ENCODE results near the gene ZNF70. TPM values are rescaled to one million over a fixed set of nuclear protein-coding genes. Genes with fewer than 3 reads are reported as not detected.

The ZNF70 gene
- total RNA-seq, 1 donor from 2014 or later: 6.0 TPM

DNA sequence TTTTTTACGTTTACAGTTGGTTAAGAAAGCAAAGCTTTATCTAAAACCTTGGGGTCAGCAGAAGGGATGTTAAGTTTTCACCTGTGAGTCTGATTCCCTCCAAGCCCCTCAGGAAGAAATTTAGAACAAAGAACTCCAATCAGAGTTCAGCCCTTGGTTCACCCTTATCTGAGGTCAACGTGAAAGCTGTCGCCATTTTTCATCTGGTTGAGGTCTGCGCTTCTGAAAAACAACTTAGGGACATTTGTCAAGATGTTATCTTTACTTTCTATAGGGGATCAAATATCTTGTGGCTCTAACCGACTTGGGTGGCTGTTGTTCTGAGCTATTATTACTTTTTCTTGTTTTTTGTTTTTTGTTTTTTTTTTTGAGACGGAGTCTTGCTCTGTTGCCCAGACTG, 30.1 kb downstream of the ZNF70 start:
- no peak for DNase-seq (ENCODE audit: extremely low read depth, low read depth, low spot score)

DNA sequence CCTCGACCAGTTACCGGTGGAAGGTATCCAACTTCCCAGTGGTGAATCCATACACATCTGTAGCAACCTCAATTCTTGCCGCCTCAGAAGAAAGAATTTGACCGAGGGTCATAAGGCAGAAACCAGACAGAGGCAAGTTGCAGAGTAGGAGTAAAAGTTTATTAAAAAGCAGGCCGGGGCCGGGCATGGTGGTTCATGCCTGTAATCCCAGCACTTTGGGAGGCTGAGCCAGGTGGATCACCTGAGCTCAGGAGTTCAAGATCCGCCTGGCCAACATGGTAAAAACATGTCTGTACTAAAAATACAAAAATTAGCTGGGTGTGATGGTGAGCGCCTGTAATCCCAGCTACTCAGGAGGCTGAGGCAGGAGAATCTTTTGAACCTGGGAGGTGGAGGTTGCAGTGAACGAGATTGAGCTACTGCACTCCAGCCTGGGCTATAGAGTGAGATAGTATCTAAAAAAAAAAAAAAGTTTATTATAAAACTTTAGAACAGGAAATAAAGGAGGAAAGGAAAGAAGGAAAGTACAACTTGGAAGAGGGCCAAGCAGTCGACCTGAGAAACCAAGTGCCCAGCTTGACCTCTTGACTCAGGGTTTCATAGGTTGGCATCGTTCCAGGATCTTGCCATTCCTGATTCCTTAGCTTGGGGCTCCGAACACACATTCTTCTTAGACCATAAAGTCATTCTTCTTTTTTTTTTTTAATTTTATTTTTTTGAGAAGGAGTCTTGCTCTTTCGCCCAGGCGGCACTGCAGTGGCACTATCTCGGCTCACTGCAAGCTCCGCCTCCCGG, 32.3 kb downstream of the ZNF70 start:
- DNase-seq (ENCODE audit: extremely low read depth, low read depth, low spot score): no peak

DNA sequence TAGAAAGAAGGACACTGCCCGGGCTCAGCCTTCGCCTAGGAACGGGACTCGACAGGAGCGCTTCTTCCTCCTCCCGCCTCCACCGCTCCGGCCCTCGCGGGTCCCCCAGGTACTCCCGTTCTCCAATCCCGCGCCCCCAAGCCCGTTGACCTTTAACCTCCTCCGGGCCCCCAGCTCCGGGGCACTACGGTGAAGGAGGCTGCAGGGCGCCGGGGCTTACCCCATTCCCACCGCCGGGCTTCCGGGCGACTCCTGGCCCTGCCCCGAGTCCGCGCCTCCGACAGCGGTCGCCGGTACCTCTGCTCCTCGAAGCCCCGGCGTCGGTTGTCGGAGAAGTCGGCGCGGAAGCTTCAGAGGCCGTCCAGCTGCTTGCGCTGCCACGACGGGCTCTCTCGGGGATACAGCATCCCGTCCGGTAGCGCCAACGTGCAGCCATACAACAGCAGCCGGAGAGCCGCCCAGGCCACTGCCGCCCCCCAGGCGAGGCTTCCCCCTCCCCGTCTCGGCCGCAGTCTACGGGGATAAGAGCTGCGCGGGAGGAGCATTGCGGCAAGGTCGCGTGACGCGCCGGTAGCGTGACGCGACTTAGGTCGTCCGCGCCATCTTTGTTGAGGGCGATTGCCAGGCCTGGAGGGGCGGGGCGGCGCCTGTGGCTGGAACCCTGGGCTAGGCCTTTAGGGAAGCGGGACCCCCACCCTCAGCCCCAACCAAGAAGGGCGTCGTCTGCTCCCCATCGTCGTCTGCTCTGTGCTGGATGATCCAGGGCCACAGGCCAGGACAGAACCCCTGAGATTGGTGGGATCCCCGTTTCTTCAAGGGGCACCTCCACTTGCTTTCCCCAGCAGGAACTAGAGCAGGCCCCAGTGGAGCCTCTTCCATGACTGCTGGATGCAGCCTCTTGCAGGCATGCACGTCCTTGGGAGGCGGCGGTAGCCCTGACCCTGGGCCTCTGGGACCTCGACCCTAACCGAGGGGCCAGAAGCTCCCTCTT, 33.8 kb downstream of the ZNF70 start:
- peak; percentile 22 for DNase-seq (ENCODE audit: extremely low read depth, low read depth, low spot score)

DNA sequence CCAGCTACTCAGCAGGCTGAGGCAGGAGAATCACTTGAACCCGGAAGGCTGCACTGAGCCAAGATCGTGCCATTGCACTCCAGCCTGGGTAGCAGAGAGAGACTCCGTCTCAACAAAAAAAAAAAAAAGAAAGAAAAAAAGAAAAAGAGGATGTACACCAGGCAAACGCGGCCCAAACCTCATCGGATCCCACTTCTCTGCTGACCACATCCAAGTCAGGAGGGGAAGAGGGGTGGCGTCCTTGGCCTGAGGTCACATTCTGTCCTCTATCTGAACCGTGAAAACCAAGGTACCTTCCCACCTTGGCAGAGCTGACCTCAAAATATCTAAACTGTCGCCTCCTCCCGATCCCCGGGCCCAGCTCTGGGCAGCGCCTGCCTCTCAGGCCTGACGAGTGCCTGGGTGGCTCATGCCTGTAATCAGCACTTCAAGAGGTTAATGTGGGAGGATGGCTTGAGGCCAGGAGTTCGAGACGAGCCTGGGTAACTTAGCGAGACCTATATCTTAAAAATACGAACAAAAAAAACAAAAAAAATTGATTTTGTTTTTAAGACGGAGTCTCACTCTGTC, 35.0 kb downstream of the ZNF70 start:
- no peak for DNase-seq (ENCODE audit: extremely low read depth, low read depth, low spot score)

DNA sequence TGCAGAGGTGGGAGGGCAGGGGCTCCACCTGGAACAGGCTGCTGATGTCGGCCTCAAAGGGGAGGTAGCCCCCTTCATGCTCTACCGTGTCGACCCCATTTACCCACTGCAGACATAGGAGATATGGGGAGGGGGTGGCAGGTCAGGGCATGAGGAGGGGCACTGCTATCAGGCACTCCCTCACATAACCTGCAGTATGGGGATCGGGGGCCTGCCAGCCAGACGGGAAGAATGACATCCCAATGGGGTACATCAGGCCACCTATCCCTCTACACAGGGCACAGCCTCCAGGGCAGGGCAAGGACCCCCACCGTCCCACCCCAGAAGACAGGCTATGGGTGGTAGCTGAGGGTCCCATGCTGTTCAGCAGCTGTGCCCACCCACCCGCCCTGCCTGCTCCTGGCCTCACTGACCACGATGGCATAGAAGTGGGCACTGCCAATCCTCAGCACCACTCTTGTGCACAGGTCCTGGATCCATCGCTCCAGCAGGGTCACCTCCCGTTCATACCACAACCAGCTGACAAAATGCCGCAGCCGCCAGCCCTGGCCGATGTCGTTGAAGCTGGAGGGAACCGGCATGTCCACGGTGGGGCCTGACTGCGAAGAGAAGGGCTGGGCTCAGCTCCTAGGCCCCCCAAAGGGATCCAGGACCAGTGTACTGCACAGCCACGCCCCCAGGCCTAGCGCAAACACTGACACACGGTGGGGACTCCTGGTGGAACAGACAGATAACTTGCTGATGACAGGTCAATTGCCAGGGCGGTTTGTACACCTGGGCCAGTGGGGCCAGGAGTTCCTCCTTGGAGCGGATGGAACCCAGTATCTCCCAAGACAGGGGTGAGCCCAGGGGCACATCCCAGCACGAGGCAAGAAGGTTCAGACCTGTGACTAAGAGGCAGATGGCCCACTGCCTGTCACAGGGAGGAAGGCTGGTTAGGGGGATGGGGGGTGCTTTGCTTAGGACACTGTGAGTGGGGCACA, 36.0 kb downstream of the ZNF70 start:
- no peak for DNase-seq (ENCODE audit: extremely low read depth, low read depth, low spot score)

DNA sequence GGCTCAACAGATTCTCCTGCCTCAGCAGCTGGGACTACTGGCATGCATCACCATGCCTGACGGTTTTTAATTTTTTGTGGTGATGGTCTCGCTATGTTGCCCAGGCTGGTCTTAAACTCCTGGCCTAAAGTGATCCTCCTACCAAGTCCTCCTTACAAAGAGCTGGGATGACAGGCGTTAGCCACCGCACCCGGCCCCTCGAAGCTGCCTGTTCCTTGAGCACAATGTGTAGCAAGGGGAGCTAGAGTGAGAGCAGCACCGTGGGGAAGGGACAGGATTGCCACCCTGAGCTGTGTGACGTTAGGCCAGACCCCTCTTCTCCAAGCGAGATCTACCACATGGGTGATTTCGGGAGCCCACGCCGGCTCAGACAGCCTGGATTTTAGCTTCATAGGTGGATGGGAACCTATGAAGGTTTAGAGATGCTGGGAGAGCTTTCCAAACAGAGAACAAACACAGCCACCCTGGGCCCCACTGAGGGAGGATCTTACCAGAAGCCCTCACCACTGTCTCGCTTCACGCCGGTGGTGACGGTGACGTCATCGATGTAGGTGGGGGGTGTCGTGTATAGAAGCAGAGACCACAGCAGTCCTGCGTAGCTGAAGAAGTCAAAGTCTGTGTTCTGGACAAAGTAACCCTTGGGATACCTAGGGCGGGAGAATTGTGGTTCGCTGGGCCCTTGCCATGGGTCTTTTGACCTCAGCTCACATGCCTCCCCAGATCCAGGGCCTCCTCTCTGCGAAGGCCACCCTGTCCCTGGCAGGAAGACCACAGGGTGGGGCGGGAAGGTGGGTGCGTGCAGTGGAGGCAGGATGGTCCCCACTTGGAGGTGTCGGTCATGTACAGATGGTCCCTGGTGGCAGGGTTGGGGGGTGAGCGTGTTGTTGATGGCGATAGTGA, 37.0 kb downstream of the ZNF70 start:
- no peak for DNase-seq (ENCODE audit: extremely low read depth, low read depth, low spot score)

DNA sequence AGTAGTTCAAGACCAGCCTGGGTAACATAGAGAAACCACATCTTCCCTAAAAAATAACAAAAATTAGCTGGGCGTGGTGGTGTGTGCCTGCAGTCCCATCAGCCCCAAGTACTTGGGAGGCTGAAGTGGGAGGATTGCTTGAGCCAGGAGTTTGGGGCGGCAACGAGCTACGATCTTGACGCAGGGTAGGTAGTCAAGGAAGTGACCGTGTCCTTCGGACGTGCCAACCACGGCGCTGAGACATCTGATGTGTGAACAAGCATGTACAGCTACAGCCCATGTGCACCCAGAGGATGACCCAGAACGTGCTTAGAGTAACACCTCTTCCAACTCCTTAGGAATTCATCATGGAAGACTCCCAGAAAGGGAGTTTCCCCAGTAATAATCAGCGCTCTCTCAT, 38.7 kb downstream of the ZNF70 start:
- DNase-seq (ENCODE audit: extremely low read depth, low read depth, low spot score): no peak

DNA sequence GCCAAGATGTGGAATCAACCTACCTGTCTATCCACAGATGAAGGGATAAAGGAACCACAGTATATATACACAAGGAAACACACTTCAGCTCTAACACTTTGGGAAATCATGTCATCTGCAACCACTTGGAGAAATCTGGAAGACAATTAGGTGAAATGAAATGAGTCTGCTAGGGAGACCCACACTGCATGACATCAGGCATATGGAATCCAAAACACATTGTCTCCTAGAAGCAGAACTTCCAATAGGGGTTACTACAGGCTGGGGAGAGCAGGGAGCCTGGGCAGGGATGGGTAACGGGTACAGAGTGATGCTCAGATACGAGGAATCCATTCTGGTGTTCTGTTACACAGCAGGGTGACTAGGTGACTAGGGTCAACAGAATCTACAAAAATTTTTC, 41.8 kb downstream of the ZNF70 start:
- DNase-seq (ENCODE audit: extremely low read depth, low read depth, low spot score): no peak

DNA sequence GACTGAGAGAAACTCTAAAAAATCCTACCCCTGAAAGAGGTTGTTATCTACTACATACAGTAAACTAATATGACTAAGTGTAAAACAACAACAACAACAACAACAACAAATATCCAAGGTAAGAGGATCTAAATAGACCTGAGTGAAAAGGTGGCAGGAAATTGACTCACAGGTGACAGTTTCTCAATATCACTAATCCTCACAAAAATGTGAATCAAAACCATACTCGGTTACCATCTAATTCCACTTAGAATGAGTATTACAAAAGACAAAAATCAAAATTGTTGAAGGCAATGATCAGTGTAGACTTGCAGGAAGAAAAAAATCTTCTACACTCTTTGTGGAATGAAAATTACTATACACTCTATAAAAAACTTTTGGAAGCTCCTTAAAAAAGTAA, 42.6 kb downstream of the ZNF70 start:
- no peak for DNase-seq (ENCODE audit: extremely low read depth, low read depth, low spot score)

DNA sequence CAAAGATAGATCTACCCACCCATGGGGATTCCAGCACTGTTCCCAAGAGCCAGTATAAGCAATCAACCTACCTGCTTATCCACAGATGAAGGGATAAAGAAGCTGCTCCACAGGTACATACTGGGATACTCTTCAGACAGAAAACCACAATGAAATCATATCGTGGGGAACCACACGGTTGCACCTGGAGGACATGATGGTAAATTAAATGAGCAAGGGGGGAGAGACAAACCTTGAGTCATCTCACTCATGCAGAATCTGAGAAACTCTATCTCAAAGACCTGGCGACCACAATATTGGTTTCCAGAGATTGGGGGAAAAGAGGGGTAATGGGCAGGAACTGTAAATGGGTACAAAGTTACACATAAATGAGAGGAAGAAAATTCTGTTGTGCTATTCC, 45.6 kb downstream of the ZNF70 start:
- no peak for DNase-seq (ENCODE audit: extremely low read depth, low read depth, low spot score)

DNA sequence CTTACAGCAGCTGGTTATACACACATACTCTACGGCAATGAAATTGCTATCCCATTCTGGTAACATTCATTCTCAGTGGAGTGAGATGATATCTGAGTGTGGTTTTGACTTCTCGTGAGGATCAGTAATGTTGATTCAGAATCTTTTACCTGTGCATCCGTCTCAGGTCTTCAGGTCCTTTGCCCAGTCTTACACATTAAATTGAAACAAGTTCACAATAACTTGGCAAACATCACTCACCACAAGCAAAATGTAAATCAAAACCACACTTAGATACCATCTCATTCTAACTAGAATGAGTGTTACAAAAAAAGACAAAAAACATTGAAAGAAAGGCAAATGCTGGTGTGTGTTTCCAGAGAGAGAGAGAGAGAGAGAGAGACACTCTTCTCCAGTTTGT, 46.1 kb downstream of the ZNF70 start:
- DNase-seq (ENCODE audit: extremely low read depth, low read depth, low spot score): no peak

DNA sequence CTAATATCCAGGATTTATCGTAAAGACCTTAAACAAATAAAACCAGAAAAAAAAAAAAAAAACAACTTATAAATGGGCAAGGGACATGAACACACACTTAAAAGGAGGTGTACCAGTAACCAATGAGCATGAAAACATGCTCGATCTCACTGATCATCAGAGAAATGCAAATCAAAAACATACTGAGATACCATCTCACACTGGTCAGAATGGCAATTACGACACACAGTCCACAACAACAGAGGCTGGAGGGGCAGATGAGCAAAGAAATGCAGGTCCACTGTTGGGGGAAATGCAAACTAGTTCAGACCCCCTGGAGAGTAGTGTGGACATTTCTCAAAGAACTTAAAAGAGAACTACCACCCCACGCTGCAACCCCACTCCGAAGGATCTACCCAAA, 46.9 kb downstream of the ZNF70 start:
- DNase-seq (ENCODE audit: extremely low read depth, low read depth, low spot score): no peak

DNA sequence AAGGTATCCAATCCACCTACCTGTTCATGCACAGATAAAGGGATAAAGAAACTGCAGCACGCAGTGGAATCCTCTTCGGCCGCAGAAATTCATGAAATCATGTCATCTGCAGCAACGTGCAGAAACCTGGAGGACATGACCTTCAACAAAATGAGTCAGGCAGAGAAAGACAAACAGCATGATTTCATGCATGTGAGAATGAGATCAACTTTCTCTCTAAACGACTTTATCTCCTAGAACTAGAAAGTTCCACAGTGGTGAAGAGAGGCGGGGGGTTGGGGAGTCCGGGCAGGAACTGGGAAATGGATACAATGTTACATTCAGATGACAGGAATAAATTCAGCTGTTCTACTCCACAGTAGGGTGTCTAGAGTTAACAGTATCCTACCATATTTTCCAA, 50.2 kb downstream of the ZNF70 start:
- DNase-seq (ENCODE audit: extremely low read depth, low read depth, low spot score): no peak

DNA sequence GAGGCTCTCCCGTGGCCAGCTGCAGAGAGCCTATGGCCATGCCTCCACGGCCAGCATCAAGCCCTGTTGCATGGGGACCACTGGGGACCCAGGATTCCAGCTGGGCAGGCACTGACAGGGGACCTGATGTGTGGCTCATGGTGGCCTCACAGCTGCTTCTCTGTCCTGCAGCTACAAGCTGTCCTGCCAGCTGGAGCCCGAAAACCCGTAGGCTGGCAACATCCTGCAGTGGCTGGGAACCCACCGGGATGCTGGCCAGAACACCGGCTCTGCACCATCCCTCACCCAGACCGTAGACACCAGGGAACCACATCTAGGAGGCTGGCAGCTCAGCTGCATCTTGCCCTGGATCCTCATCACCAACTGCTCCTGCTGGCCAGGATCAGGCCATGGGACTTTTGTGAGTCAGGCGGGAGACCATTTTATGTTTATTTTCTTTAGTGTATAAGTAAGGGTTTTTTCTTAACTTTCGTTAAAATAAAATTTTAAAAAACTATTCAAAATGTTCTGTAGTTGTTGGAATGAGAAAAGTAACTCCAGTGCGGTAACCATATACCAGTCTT, 52.2 kb downstream of the ZNF70 start:
- DNase-seq (ENCODE audit: extremely low read depth, low read depth, low spot score): no peak

DNA sequence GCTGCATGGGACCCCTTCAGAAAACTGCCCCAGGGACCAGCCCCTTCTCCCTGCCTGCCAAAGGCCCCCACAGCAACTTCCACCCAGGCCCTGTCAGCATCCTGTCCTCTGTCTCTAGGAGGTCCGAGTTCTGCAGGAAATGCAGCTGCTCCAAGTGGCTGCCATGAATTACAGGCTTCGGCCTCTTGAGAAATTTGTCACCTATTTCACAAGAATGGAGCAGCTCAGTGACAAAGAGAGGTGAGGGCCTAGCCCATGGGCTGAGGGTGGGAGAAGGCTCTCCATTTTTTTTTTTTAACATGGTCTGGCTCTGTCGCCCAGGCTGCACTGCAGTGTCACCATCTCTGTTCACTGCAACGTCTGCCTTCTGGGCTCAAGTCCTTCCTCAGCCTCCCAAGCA, 52.8 kb downstream of the ZNF70 start:
- no peak for DNase-seq (ENCODE audit: extremely low read depth, low read depth, low spot score)

DNA sequence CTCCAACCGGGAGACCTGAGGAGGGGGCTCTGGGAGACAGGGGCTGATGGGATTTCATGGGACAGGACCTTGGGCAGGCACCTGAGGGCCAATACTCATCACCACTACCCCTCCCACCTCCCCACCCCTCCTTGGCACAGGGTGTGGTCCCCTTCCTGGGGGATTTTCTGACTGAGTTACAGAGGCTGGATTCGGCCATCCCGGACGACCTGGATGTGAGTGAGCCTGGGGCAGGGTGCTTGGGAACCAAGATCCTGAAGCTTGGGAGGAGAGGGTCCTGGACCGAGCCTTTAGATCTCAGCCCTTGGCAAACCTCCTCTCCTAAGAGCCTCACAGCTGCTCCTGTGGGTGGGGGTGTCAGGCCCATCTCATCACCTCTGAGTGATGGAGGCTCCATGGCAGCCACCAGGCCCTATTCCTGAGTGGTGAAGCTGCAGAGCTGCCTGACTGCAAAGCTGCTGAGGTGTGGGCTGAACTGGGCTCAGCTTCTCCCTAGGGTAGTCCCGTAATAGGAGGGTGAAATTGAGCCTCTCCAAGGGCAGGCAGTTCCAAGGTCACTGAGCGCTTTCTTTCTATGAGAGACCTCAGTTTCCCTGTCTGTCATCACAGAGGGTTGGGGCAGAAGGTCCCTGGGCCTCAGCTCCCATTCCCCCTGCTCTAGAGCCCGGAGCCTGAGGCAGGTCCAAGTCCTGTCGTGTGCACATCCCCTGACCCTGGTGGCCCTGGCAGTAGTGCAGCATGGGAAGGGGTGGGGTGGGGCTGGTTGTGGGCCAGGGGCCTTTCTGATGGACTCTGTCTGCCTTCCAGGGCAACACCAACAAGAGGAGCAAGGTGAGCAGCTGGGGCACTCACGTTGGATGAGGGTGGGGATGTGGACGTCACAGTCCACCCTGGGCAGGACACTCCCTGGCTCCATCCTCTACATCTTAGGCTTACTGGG, 53.6 kb downstream of the ZNF70 start:
- no peak for DNase-seq (ENCODE audit: extremely low read depth, low read depth, low spot score)

DNA sequence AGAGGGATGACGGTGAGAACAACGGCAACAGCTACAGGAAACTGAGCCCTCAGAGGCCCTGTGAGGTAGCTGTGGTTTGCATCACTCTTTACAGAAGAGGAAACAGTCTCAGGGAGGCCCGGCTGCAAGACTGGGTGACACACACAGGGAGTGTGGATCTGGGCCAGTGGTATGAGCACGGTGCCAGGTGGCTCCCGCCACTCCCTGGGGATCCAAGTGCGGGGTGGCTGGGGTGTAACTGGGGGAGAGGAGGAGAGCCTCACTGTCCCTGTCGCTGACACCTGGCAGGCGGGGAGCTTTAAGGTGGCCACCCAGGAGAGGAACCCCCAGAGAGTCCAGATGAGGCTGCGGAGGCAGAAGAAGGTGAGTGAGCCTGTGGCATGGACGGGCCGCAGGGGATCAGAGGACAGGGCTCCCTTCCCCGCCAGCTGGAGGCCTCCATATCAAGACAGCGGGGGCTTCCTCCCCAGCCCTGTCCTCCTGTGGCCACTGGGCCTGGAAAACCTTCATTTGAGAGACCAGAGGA, 54.5 kb downstream of the ZNF70 start:
- no peak for DNase-seq (ENCODE audit: extremely low read depth, low read depth, low spot score)

Data from glomerular endothelial cell (primary cell).